GM15510 (cell line): Measurements from ENCODE around the gene DRD4.

ENCODE experiments used
- POLR2A ChIP-seq: IDR thresholded peaks from 3 replicates; pipeline ENCODE4 v1.6.1; 2011; ENCODE audit warnings: borderline replicate concordance; ENCODE audit not compliant: insufficient read length; ENCODE audit errors: extremely low read depth

Gene DRD4

GRCh38 chr11:605286-606129, 31.6 kb upstream of the DRD4 start:
- no peak for TF ChIP-seq POLR2A

- no peak for TF ChIP-seq POLR2A
These were observed 30.8 kb upstream of the DRD4 start for GRCh38 chr11:606245-606644.

DNA sequence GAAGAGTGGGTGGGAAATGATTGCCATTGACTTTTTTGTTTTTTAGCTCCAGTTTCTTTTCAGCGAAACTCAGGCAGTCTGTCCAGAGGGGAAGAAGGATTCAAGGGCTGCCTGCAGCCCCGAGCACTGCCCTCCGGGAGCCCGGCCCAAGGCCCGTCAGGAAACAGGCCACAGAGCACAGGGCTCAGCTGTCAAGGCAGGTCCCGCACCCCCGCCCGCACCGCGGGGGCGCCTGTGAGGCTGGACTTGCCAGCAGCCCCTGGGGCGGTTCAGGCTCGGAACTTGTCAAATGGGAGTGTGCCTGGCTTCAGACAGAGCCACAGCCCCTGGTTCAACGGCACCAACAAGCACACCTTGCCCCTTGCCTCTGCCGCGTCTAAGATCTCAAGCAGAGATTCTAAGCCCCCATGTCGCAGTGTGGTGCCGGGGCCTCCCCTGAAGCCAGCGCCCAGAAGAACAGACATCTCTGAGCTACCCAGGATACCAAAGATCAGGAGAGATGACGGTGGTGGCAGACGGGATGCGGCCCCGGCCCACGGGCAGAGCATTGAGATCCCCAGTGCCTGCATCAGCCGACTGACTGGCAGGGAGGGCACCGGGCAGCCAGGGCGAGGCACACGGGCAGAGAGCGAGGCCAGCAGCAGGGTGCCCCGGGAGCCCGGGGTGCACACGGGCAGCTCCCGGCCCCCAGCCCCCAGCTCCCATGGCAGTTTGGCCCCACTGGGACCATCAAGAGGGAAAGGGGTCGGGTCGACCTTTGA, 29.9 kb upstream of the DRD4 start:
- no peak for TF ChIP-seq POLR2A

DNA sequence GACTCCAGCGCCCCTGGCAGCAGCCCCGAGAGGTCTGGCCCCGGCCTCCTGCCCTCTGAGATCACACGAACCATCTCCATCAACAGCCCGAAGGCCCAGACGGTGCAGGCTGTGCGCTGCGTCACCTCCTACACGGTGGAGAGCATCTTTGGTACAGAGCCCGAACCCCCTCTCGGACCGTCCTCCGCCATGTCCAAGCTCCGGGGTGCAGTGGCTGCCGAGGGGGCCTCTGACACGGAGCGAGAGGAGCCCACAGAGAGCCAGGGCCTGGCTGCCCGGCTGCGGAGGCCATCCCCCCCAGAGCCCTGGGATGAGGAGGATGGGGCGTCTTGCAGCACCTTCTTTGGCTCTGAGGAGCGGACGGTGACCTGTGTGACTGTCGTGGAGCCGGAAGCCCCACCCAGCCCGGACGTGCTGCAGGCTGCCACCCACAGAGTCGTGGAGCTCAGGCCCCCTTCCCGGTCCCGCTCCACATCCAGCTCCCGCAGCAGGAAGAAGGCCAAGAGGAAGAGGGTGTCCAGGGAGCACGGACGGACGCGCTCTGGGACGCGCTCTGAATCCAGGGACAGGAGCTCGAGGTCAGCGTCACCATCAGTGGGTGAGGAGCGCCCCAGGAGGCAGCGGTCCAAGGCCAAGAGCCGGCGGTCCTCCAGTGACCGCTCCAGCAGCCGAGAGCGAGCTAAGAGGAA, 29.0 kb upstream of the DRD4 start:
- no peak for TF ChIP-seq POLR2A

DNA sequence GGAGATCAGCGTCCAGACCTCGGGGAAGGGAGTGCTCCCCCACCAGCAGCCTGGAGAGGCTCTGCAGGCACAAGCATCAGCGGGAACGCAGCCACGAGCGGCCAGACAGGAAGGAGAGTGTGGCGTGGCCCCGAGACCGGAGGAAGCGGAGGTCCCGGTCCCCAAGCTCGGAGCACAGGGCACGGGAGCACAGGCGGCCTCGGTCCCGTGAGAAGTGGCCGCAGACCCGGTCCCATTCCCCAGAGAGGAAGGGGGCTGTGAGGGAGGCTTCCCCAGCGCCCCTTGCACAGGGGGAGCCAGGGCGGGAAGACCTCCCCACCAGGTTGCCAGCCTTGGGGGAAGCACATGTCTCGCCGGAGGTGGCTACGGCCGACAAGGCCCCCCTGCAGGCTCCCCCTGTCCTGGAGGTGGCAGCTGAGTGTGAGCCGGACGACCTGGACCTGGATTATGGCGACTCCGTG, 28.2 kb upstream of the DRD4 start:
- TF ChIP-seq POLR2A: no peak

DNA sequence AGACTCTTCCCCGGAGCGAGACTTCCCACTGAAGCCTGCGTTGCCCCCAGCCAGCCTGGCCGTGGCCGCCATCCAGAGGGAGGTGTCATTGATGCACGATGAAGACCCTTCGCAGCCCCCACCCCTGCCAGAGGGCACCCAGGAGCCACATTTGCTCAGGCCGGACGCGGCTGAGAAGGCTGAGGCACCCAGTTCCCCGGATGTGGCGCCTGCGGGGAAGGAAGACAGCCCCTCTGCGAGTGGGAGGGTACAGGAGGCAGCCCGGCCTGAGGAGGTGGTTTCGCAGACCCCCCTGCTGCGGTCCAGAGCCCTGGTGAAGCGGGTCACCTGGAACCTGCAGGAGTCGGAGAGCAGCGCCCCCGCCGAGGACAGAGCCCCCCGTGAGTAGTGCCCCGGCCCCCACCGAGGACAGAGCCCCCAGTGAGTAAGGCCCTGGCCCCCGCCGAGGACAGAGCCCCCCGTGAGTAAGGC, 27.7 kb upstream of the DRD4 start:
- TF ChIP-seq POLR2A: no peak

GRCh38 chr11:610146-610801, 26.8 kb upstream of the DRD4 start:
- TF ChIP-seq POLR2A: no peak

GRCh38 chr11:611001-611996, 25.8 kb upstream of the DRD4 start:
- TF ChIP-seq POLR2A: peak; percentile 51

DNA sequence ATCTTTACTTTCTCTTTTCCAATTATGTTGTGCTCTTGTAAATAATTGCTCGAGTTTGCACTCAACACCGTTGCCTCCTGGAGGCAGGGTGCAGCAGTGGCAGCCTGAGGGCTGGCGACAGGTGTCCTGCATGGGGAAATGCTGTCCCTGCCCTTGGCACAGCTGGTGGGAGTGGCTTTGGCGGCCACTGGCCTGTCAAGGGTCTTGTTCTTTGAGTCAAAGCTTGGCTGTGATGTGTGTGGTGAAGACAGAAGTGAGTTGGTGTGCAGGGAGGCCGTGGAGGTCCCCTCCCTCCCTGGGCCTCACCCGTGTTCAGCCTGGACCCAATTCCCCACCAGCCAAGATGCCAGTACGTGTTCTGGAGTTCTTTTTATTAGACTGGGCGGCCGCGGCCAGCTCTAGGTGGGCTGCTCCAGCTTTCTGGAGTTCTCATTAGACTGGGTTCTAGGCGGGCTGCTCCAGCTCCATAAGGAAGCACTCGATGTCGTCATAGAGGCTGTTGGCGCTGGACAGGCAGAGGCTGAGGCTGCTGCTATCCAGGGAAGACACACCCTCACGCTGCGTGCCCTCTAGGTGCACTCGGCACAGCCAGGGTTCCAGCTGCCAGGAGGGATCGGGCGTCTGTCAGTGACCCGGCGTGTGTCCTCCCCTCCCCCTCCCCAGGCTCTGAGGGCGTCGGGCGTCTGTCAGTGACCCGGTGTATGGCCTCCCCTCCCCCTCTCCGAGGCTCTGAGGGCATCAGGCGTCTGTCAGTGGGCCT, 24.7 kb upstream of the DRD4 start:
- TF ChIP-seq POLR2A: peak; percentile 41

GRCh38 chr11:612961-613300, 24.1 kb upstream of the DRD4 start:
- no peak for TF ChIP-seq POLR2A

DNA sequence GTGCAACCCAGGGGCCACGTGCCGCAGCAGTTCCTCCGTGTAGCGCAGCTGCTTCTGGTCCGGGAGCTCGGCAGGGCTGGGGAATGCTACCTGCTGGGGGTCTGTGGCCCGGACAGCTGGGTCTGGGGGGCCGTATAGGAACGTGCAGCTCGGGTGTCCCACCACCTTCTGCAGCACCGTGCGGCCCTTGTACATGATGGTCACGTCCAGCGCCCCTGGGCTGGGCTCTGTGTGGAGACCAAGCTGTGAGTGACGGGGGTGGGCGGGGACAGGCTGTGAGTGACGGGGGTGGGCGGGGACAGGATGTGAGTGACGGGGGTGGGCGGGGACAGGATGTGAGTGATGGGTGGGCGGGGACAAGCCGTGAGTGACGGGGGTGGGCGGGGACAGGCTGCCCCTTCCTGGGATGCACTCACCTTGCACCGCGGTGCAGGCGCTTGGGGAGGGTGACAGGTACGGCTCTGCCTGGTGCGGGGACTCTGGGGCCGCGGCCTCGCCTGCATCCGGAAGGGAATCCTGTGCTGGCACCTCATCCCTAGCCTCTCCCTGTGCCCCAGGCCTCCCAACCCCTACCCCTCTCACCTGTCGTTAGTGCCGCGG, 23.6 kb upstream of the DRD4 start:
- TF ChIP-seq POLR2A: peak; percentile 41

DNA sequence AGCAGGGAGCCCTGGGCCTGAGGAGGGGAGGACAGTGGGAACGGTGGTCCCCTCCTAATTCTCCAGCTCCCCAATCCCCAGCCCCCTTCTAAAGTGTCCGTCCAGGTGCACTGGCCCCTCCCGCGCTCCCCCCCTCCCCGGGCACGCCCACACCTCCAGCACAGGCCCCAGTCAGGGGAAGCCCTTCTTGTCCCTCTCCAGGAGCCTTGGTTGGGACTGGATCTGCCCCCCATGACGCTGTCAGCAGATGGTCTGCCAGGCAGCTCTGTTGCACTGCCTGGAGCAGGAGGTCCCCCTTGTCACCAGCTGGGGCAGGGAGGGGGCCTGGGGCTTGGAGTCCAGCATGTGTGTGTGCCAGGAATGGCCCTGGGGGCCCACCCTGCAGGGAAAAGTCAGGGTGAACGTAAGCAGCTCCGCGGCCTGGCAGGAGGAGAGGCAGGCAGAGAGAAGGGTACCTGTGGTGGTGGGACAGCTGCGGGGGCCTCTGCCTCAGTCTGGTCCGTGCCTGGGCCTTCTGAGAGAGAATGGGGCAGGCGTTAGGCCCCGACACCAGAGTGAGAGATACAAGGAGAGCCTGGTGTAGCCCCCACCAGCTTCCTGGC, 22.9 kb upstream of the DRD4 start:
- no peak for TF ChIP-seq POLR2A
